ENCODE measurements around the gene MGAT3.

Gene MGAT3

DNA sequence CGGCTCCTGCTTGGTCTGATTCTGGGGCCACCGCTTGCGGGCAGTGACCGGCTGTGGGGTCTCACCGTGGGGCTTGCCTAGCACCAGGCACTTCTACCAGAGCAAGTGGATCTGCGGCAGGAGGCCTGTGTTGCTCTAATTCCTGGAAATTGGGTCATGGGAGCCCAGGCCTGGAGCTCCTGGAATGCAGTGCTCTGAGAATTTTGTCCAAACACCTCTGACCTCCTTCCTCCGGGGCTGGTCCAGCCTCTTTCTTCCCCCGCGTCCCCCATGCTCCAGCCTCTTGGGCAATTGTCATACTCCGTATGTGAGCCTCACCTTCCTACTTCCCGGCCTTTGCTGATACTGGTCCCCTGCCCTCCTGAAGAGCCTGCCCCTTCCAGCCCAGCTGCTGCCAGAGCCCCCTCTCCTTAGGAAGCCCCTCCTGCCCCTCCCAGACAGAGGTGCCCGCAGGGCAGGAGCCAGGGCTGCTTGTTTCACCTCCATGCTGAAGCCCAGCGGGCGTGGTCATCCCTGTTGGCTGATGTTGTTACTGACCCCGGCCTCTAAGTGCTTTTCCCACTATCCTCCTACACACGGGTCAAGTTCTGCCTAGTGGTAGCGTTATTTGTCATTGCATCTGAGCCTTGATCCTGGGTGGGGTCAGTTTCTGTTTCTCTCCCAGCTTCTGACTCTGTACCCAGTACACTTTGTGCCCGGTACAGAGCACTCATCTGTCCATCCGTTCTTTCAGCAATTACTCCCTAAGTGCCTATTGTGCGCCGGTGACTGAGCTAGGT lies 9.6 kb downstream of the MGAT3 start:
- Histone ChIP-seq H3K4me1 (ENCODE audit: control insufficient read depth, insufficient read depth, low read length) (peaks cover 48% of the 10 kb centered on the region), H3K27me3 (replicated peaks; ENCODE audit: control insufficient read depth, insufficient read depth, low read length) (peaks cover 14% of the 10 kb centered on the region), H3K9ac (ENCODE audit: low read length) (peak overlapping the region; percentile 72), H3K4me3 (ENCODE audit: low read length) (no peak overlapping the region), H3K9me3 (ENCODE audit: control insufficient read depth, low read length) (no peaks in the 10 kb centered on the region), H3K36me3 (ENCODE audit: control insufficient read depth, insufficient read depth, low read length, severe bottlenecking) (no peaks in the 10 kb centered on the region)
- no peak for DNase-seq (ENCODE audit: low read depth)

DNA sequence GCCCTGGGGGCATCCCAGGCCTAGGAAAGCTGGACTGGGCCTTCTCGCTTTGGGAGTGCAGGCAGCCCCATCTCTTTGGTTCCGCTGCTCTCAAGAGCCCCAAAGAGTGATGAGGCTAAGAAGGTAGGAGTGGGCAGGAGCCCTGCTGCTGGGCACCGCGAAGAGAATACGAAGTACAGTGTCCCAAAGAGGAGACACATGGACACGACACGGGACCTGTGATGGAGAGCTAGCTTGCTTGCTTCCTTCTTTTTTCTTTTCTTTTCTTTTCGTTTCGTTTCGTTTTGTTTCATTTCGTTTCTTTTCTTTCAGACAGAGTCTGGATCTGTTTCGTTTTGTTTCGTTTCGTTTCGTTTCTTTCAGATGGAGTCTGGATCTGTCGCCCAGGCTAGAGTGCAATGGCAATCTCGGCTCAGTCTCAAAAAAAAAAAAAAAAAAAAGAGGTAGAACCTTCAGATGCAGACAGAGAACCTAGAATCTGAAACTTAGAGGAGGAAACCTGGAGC lies 10.6 kb downstream of the MGAT3 start:
- Histone ChIP-seq H3K27me3 (replicated peaks; ENCODE audit: control insufficient read depth, insufficient read depth, low read length) (peaks cover 14% of the 10 kb centered on the region), H3K9me3 (ENCODE audit: control insufficient read depth, low read length) (no peaks in the 10 kb centered on the region), H3K4me1 (ENCODE audit: control insufficient read depth, insufficient read depth, low read length) (peaks cover 56% of the 10 kb centered on the region), H3K4me3 (ENCODE audit: low read length) (no peak overlapping the region), H3K9ac (ENCODE audit: low read length) (no peak overlapping the region), H3K36me3 (ENCODE audit: control insufficient read depth, insufficient read depth, low read length, severe bottlenecking) (no peaks in the 10 kb centered on the region)
- DNase-seq (ENCODE audit: low read depth) = no peak

GRCh38 chr22:39468487-39469325 lies 11.9 kb downstream of the MGAT3 start:
- DNase-seq (ENCODE audit: low read depth) = no peak
- Histone ChIP-seq H3K4me3 (ENCODE audit: low read length) (no peak overlapping the region), H3K9ac (ENCODE audit: low read length) (no peak overlapping the region), H3K27me3 (replicated peaks; ENCODE audit: control insufficient read depth, insufficient read depth, low read length) (peaks cover 14% of the 10 kb centered on the region), H3K4me1 (ENCODE audit: control insufficient read depth, insufficient read depth, low read length) (peaks cover 44% of the 10 kb centered on the region), H3K9me3 (ENCODE audit: control insufficient read depth, low read length) (no peaks in the 10 kb centered on the region), H3K36me3 (ENCODE audit: control insufficient read depth, insufficient read depth, low read length, severe bottlenecking) (no peaks in the 10 kb centered on the region)

DNA sequence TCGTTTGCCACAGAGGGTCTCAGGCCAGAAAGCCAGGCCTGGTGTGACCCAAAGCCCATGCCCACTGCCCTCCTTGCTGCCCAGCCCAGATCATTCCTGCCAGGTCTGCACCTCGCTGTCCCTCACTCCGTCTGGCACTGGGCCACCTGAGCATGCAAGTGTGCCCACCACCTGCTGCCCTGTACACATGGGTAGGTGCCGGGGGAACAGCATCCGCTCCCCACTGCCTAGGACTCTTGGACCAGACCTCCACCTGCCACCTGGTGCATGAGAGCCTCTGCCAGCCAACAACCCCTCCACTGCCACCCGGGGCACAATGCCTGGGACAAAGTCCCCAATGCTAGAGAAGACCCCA lies 12.5 kb downstream of the MGAT3 start:
- DNase-seq (ENCODE audit: low read depth) = no peak
- no peaks in the 10 kb centered on the region for H3K36me3 ChIP-seq (ENCODE audit: control insufficient read depth, insufficient read depth, low read length, severe bottlenecking)
- peaks cover 14% of the 10 kb centered on the region for H3K27me3 ChIP-seq (replicated peaks; ENCODE audit: control insufficient read depth, insufficient read depth, low read length)
- H3K4me1 ChIP-seq (ENCODE audit: control insufficient read depth, insufficient read depth, low read length) = peaks cover 39% of the 10 kb centered on the region
- H3K9me3 ChIP-seq (ENCODE audit: control insufficient read depth, low read length) = no peaks in the 10 kb centered on the region
- no peak overlapping the region for H3K9ac ChIP-seq (ENCODE audit: low read length)
- no peak overlapping the region for H3K4me3 ChIP-seq (ENCODE audit: low read length)

DNA sequence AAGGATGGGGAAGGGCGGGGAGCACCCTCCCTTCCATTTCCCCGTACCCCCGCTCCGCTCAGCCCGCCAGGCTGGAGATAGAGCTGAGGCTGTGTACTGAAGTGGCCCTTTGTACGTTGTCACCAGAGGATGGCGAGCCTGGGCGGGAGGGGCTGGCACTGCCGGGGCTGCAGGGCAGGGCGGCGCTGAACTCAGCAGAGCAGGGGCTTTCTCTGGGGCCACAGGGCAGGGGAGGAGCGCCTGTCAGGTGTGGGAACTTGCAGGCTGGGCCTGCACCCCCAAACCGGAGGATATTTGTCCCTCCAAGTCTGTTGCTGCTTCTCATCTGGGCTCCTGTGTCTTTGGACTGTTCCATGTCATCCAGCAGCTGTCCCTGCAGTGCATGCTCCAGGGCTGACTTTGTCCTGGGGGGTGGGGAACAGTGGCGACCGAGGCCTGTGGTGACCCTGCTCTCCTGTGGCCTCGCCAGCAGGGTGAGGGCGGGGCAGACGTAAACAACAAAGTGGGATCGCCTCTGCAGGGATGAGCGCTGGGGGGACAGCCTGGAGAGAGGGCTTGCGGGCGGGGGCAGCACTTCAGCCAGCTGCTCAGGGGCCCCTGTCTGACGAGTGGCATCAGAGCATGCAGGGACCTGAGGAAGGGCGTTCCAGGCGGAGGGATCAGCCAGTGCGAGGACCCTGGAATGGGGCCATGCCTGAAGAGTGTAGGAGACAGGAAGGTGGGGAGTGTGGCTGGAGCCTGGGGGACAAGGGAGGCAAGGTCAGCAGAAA lies 13.1 kb downstream of the MGAT3 start:
- Histone ChIP-seq H3K9ac (ENCODE audit: low read length) (no peak overlapping the region), H3K9me3 (ENCODE audit: control insufficient read depth, low read length) (no peaks in the 10 kb centered on the region), H3K4me1 (ENCODE audit: control insufficient read depth, insufficient read depth, low read length) (peaks cover 44% of the 10 kb centered on the region), H3K36me3 (ENCODE audit: control insufficient read depth, insufficient read depth, low read length, severe bottlenecking) (no peaks in the 10 kb centered on the region), H3K4me3 (ENCODE audit: low read length) (no peak overlapping the region), H3K27me3 (replicated peaks; ENCODE audit: control insufficient read depth, insufficient read depth, low read length) (peaks cover 14% of the 10 kb centered on the region)
- no peak for DNase-seq (ENCODE audit: low read depth)

GRCh38 chr22:39470451-39471291 lies 13.9 kb downstream of the MGAT3 start:
- DNase-seq (ENCODE audit: low read depth) = no peak
- H3K27me3 ChIP-seq (replicated peaks; ENCODE audit: control insufficient read depth, insufficient read depth, low read length) = peaks cover 14% of the 10 kb centered on the region
- no peak overlapping the region for H3K9ac ChIP-seq (ENCODE audit: low read length)
- H3K9me3 ChIP-seq (ENCODE audit: control insufficient read depth, low read length) = no peaks in the 10 kb centered on the region
- no peak overlapping the region for H3K4me3 ChIP-seq (ENCODE audit: low read length)
- peaks cover 38% of the 10 kb centered on the region for H3K4me1 ChIP-seq (ENCODE audit: control insufficient read depth, insufficient read depth, low read length)
- H3K36me3 ChIP-seq (ENCODE audit: control insufficient read depth, insufficient read depth, low read length, severe bottlenecking) = no peaks in the 10 kb centered on the region

DNA sequence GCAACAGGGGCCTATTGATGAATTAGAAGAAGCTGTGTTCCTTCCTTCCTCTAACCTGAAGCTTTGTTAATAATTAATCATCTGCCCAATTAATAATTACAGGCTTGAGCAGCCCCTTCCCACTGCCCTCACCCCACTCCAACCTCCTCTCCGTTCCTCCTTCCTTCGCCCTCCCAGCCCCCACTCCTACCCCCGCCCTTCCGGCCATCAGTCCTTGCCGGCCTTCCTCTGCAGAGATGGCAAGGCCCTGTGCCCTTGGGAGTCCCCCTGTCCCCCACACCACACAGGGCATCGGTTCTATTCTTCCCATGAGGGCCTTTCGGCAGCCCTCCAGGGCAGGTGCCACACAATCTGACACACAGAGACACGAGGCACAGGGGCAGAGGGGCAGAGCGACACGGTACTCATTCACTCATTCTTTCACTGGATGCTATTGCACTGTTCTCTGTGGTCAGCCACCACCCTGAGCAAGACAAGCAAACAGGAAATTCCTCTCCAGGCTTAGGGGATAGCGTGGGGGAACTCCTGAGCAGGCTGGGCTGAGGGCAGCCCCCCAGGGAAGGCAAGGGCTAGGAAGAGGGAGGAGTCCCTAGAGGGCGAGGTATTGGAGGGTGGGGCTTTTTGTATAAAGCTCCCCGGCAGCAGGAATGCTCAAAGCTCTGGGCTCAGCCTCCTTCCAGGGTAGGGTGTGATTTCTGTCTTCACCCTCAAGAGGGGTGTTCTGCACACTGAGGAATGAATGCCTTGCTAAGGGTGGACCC lies 14.7 kb downstream of the MGAT3 start:
- Histone ChIP-seq H3K4me3 (ENCODE audit: low read length) (no peak overlapping the region), H3K4me1 (ENCODE audit: control insufficient read depth, insufficient read depth, low read length) (peaks cover 30% of the 10 kb centered on the region), H3K36me3 (ENCODE audit: control insufficient read depth, insufficient read depth, low read length, severe bottlenecking) (no peaks in the 10 kb centered on the region), H3K9me3 (ENCODE audit: control insufficient read depth, low read length) (no peaks in the 10 kb centered on the region), H3K9ac (ENCODE audit: low read length) (no peak overlapping the region), H3K27me3 (replicated peaks; ENCODE audit: control insufficient read depth, insufficient read depth, low read length) (peaks cover 14% of the 10 kb centered on the region)
- DNase-seq (ENCODE audit: low read depth) = peak; percentile 76

DNA sequence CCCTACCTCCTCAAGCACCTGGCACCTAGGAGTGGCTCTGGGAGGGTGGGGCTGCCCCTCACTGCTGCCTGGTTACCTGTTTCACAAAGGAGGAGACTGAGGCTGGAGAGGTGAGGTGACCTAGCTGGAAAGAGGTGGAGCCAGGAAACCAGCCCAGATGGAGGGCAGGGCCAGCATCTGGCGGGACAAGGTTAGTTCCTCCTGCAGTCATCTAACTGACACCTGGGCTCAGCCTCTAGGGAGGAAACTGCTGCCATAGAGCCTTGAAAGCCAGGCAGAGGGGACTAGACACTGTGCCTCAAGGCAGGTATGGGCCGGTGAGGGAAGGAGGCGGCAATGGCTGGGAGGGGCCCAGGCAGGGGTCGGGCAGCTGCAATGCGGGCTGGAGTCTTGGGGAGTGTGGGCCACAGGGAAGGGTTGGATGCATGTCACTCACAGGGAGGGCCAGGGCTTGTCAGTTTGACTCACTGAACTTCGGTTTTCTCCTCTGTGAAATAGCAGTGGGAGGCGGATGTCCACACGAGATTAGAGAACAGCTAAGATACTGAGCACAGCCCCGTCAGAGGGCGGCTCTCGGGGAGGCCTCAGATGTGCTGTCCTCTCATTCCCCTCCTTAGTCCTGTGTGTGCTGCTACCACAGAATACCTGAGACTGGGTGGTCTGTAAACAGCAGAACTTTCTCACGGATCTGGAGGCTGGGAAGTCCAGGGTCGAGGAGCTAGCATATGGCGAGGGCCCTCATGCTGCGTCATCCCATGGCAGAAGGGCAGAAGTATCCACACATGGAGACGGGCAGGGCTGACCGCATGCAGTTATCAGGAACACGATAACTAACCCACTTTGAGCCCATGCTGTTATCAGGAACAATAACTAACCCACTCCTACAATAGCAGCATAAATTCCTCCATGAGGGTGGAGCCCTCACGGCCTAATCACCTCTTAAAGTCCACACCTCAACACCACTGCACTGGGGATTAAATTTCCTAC lies 16.1 kb downstream of the MGAT3 start:
- Histone ChIP-seq H3K27me3 (replicated peaks; ENCODE audit: control insufficient read depth, insufficient read depth, low read length) (peaks cover 8% of the 10 kb centered on the region), H3K4me3 (ENCODE audit: low read length) (no peak overlapping the region), H3K9ac (ENCODE audit: low read length) (no peak overlapping the region), H3K4me1 (ENCODE audit: control insufficient read depth, insufficient read depth, low read length) (peaks cover 20% of the 10 kb centered on the region), H3K36me3 (ENCODE audit: control insufficient read depth, insufficient read depth, low read length, severe bottlenecking) (no peaks in the 10 kb centered on the region), H3K9me3 (ENCODE audit: control insufficient read depth, low read length) (no peaks in the 10 kb centered on the region)
- no peak for DNase-seq (ENCODE audit: low read depth)

- no peaks in the 10 kb centered on the region for H3K36me3 ChIP-seq (ENCODE audit: control insufficient read depth, insufficient read depth, low read length, severe bottlenecking)
- H3K9ac ChIP-seq (ENCODE audit: low read length) = no peak overlapping the region
- no peak for DNase-seq (ENCODE audit: low read depth)
- no peaks in the 10 kb centered on the region for H3K9me3 ChIP-seq (ENCODE audit: control insufficient read depth, low read length)
- no peak overlapping the region for H3K4me3 ChIP-seq (ENCODE audit: low read length)
- H3K27me3 ChIP-seq (replicated peaks; ENCODE audit: control insufficient read depth, insufficient read depth, low read length) = peaks cover 4% of the 10 kb centered on the region
- H3K4me1 ChIP-seq (ENCODE audit: control insufficient read depth, insufficient read depth, low read length) = peaks cover 20% of the 10 kb centered on the region
Observed at GRCh38 chr22:39473851-39474250, 17.0 kb downstream of the MGAT3 start.
